NT2/D1 (cell line): Measurements from ENCODE around the gene PPP5C.
"Not testable (repeated sequence)": the region's sequence is repeated elsewhere in the genome, so short reads cannot be mapped to it uniquely, and the experiment has no call there.

Source experiments
- DNase-seq: peaks from one replicate; pipeline ENCODE4 v3.0.0-alpha.2; 2011; ENCODE audit warnings: low read depth, low spot score
- H3K27me3 ChIP-seq: 2 replicates; pipeline ENCODE4 v1.6.0; 2011; ENCODE audit warnings: mild to moderate bottlenecking; ENCODE audit not compliant: insufficient read length, insufficient read depth
- H3K36me3 ChIP-seq: 2 replicates; pipeline ENCODE4 v1.6.1; 2011; ENCODE audit warnings: mild to moderate bottlenecking, low read length, mixed read lengths; ENCODE audit not compliant: insufficient read depth, insufficient read length
- H3K4me1 ChIP-seq: 2 replicates; pipeline ENCODE4 v1.5.1; 2011; ENCODE audit not compliant: insufficient read depth, insufficient read length
- H3K4me3 ChIP-seq: 2 replicates; pipeline ENCODE4 v1.5.1; 2011; ENCODE audit warnings: low read depth; ENCODE audit not compliant: insufficient read length
- H3K9ac ChIP-seq: 2 replicates; pipeline ENCODE4 v1.6.0; 2011; ENCODE audit warnings: low read depth; ENCODE audit not compliant: insufficient read length
- H3K9me3 ChIP-seq: 2 replicates; pipeline ENCODE4 v1.5.1; 2011; ENCODE audit warnings: mild to moderate bottlenecking, low read length; ENCODE audit not compliant: insufficient read depth
- SUZ12 ChIP-seq: IDR thresholded peaks from 2 replicates; pipeline ENCODE4 v1.6.1; 2011; ENCODE audit not compliant: insufficient read length, insufficient read depth; ENCODE audit errors: extremely low read depth
- YY1 ChIP-seq: IDR thresholded peaks from 2 replicates; pipeline ENCODE4 v1.6.1; 2011; ENCODE audit not compliant: insufficient read length, insufficient read depth
- ZNF274 ChIP-seq: IDR thresholded peaks from 2 replicates; pipeline ENCODE4 v1.6.1; 2011; ENCODE audit warnings: mild to moderate bottlenecking, low read depth, low read length

PPP5C gene

DNA sequence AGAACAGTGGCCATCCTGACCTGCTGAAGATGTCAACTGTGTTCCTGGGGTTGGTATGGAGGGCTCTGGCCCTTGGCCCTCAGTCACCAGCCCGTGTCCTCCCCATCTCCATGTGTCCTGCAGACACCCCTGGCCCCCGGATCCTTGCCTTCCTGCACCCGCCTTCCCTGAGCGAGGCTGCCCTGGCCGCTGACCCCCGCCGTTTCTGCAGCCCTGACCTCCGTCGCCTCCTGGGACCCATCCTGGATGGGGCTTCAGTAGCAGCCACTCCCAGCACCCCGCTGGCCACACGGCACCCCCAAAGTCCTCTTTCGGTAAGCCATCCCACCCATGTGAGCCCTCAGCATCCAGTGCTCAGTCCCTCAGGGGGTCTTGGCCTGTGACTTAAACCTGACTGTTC lies 25.2 kb upstream of the PPP5C start:
- no peak for TF ChIP-seq SUZ12
- no peak for TF ChIP-seq YY1
- TF ChIP-seq ZNF274: no peak
- Histone ChIP-seq H3K9ac (no peak overlapping the region), H3K9me3 (peaks cover 9% of the 10 kb centered on the region; the same call in 1 of the 2 replicates), H3K4me1 (no peaks in the 10 kb centered on the region), H3K4me3 (no peak overlapping the region), H3K36me3 (peaks cover 16% of the 10 kb centered on the region), H3K27me3 (no peaks in the 10 kb centered on the region)
- no peak for DNase-seq

GRCh38 chr19:46323227-46323626 lies 23.7 kb upstream of the PPP5C start:
- DNase-seq, H3K4me3 ChIP-seq, H3K9ac ChIP-seq, H3K27me3 ChIP-seq, H3K4me1 ChIP-seq: not testable (repeated sequence)
- Histone ChIP-seq H3K9me3 (peaks cover 22% of the 10 kb centered on the region), H3K36me3 (peaks cover 16% of the 10 kb centered on the region)

DNA sequence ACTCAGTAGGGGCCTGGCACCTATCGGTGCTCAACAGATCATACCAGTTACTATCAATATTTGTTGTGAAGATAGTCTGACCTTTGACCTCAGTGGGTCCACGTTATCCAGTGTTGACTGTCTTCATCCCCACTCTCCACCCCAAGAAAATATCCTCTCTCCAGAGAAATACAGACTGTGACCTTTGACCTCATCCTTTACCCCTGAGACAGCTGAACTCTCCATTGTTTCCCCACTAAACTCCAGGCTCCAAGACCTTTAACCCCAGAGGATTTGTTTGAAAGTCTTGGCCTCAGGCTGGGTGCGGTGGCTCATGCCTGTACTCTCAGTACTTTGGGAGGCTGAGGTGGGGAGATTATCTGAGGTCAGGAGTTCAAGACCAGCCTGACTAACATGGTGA lies 22.6 kb upstream of the PPP5C start:
- H3K9me3 ChIP-seq: peaks cover 33% of the 10 kb centered on the region
- TF ChIP-seq SUZ12: no peak
- no peak for TF ChIP-seq ZNF274
- no peak for TF ChIP-seq YY1
- H3K36me3 ChIP-seq: peaks cover 23% of the 10 kb centered on the region

GRCh38 chr19:46326608-46327007 lies 20.3 kb upstream of the PPP5C start:
- no peak overlapping the region for H3K9ac ChIP-seq
- no peak overlapping the region for H3K4me3 ChIP-seq
- no peak for DNase-seq
- no peaks in the 10 kb centered on the region for H3K4me1 ChIP-seq
- H3K27me3 ChIP-seq: no peaks in the 10 kb centered on the region
- peaks cover 35% of the 10 kb centered on the region for H3K9me3 ChIP-seq
- TF ChIP-seq SUZ12 (no peak), ZNF274 (no peak), YY1 (no peak)
- H3K36me3 ChIP-seq: peaks cover 26% of the 10 kb centered on the region

More for the DNA sequence above, 22.6 kb upstream of the PPP5C start:
- no peaks in the 10 kb centered on the region for H3K4me1 ChIP-seq
- no peak overlapping the region for H3K9ac ChIP-seq
- no peak overlapping the region for H3K4me3 ChIP-seq
- no peak for DNase-seq
- no peaks in the 10 kb centered on the region for H3K27me3 ChIP-seq

- Histone ChIP-seq H3K27me3 (no peaks in the 10 kb centered on the region), H3K9ac (no peak overlapping the region), H3K9me3 (peaks cover 35% of the 10 kb centered on the region), H3K4me3 (no peak overlapping the region), H3K36me3 (peaks cover 26% of the 10 kb centered on the region), H3K4me1 (no peaks in the 10 kb centered on the region)
- DNase-seq: no peak
- TF ChIP-seq ZNF274 (no peak), SUZ12 (no peak), YY1 (no peak)
Measured at GRCh38 chr19:46328079-46328478, 18.8 kb upstream of the PPP5C start.

- Histone ChIP-seq H3K9me3 (peaks cover 35% of the 10 kb centered on the region), H3K4me3 (no peak overlapping the region)
Measured at GRCh38 chr19:46330319-46330918, 16.5 kb upstream of the PPP5C start.

GRCh38 chr19:46337487-46337886 lies 9.4 kb upstream of the PPP5C start:
- no peaks in the 10 kb centered on the region for H3K4me1 ChIP-seq
- DNase-seq: no peak
- no peak overlapping the region for H3K9ac ChIP-seq
- TF ChIP-seq ZNF274: no peak
- TF ChIP-seq YY1: no peak
- TF ChIP-seq SUZ12: no peak
- H3K4me3 ChIP-seq: no peak overlapping the region
- no peaks in the 10 kb centered on the region for H3K27me3 ChIP-seq
- H3K36me3 ChIP-seq: no peaks in the 10 kb centered on the region
- no peaks in the 10 kb centered on the region for H3K9me3 ChIP-seq

More at GRCh38 chr19:46330319-46330918, 16.5 kb upstream of the PPP5C start:
- no peaks in the 10 kb centered on the region for H3K4me1 ChIP-seq
- peaks cover 21% of the 10 kb centered on the region for H3K36me3 ChIP-seq
- no peak overlapping the region for H3K9ac ChIP-seq
- no peak for DNase-seq
- no peak for TF ChIP-seq ZNF274
- TF ChIP-seq YY1: no peak
- TF ChIP-seq SUZ12: no peak
- no peaks in the 10 kb centered on the region for H3K27me3 ChIP-seq
